H1 (cell line): Measurements from ENCODE around the gene ZNF8. TPM values are rescaled to one million over a fixed set of nuclear protein-coding genes. Genes with fewer than 3 reads are reported as not detected.

ENCODE experiments used
- RBBP5 ChIP-seq: IDR thresholded peaks from 2 replicates; pipeline ENCODE4 v1.7.1; 2012; ENCODE audit warnings: low read depth, mild to moderate bottlenecking, inconsistent platforms, low read length, moderate library complexity, borderline replicate concordance
- ZNF274 ChIP-seq: IDR thresholded peaks from 2 replicates; pipeline ENCODE4 v1.7.0; 2012; ENCODE audit warnings: low read length, borderline replicate concordance; ENCODE audit errors: extremely low read depth
- polyA plus RNA-seq, 7 experiments: library from polyadenylated mRNA; depleted of rRNA in 3 of 7; stranded (reverse) in 5 of 7; unstranded in 2 of 7; fragments of >200 nt in 5 of 7; fragments of 200-250 nt in 2 of 7; gene quantifications; 1 replicate in 5 of 7; 2 replicates in 1 of 7; 4 replicates in 1 of 7; pipeline versions ENCODE4 v1.2.1 to v1.2.3, GENCODE V29; 2011 to 2013; ENCODE audit warnings: missing spikeins in 2 of 7, mixed read lengths in 2 of 7
- total RNA-seq: library from RNA; stranded (reverse); fragmentation: NEBNext Ultra II Directional; extraction: Animal tissue kit (Norgen Biotek cat#: 25700); gene quantifications from 2 replicates; pipeline ENCODE4 v1.2.1, GENCODE V29; 2021

The ZNF8 gene
- total and polyA plus RNA-seq, 2 of the 8 experiments (the other 6 are each of a cell fraction or from before 2014, with no cell fraction given) = 9.2 to 21.5 TPM

- TF ChIP-seq RBBP5 (no peak), ZNF274 (no peak)
- TF ChIP-seq, all 59 proteins: peak for 0
Observed at GRCh38 chr19:58252102-58252685, 26.6 kb upstream of the ZNF8 start (continued).
